ENCODE measurements around the gene GLCCI1. TPM values are rescaled to one million over a fixed set of nuclear protein-coding genes. Genes with fewer than 3 reads are reported as not detected.

The GLCCI1 gene
- total and polyA plus RNA-seq, 2 of the 13 experiments (the other 11 are each of a cell fraction or from before 2014, with no cell fraction given): 1.3 to 1.7 TPM

- Histone ChIP-seq H3K79me2 (ENCODE audit: insufficient read depth, low read length) (no peaks in the 10 kb centered on the region), H2AFZ (ENCODE audit: low read length) (no peak overlapping the region), H3K4me3 (replicated peaks in 1 of 3; ENCODE audit: insufficient read depth in 1 of 3, low read depth in 2 of 3, low read length in 3 of 3) (no peak overlapping the region), H3K36me3 (replicated peaks in 1 of 2; ENCODE audit: control insufficient read depth in 1 of 2, insufficient read depth in 2 of 2, low read length in 2 of 2) (no peaks in the 10 kb centered on the region), H3K27me3 (ENCODE audit: control insufficient read depth in 1 of 2, insufficient read depth in 2 of 2, low read length in 2 of 2) (no peaks in the 10 kb centered on the region), H3K4me2 (ENCODE audit: low read depth, low read length) (no peak overlapping the region), H4K20me1 (ENCODE audit: insufficient read depth, low read length) (no peaks in the 10 kb centered on the region), H3K4me1 (ENCODE audit: insufficient read depth, low read length) (no peaks in the 10 kb centered on the region), H3K9me3 (ENCODE audit: low read length) (no peaks in the 10 kb centered on the region), H3K9ac (ENCODE audit: insufficient read depth, low read depth, low read length) (no peak overlapping the region), H3K27ac (ENCODE audit: extremely low read length, insufficient read depth, low read length) (no peak overlapping the region)
- DNase-seq (ENCODE audit: low spot score) (no peak), ATAC-seq (no peak), FAIRE-seq (no peak)
- BruUV-seq (replicated peaks): no TSS peak
- TF ChIP-seq ZNF468 (CRISPR knock-in tag; IDR thresholded peaks at IDR 0.05) (no peak), RCOR2 (CRISPR knock-in tag; IDR thresholded peaks at IDR 0.05) (no peak), ZNF225 (CRISPR knock-in tag; IDR thresholded peaks at IDR 0.05) (no peak), ZNF251 (CRISPR knock-in tag; IDR thresholded peaks at IDR 0.05) (no peak), DBP (CRISPR knock-in tag; IDR thresholded peaks at IDR 0.05; ENCODE audit: not compliant biosample characterization) (no peak), ZBTB1 (CRISPR knock-in tag; IDR thresholded peaks at IDR 0.05; ENCODE audit: borderline replicate concordance) (no peak)
- TF ChIP-seq, protein P1, sequence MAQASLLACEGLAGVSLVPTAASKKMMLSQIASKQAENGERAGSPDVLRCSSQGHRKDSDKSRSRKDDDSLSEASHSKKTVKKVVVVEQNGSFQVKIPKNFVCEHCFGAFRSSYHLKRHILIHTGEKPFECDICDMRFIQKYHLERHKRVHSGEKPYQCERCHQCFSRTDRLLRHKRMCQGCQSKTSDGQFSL (CRISPR knock-in tag; IDR thresholded peaks at IDR 0.05): no peak
- in situ Hi-C loops (cut with HindIII; ENCODE audit: extremely low pct_ligation_motif_present, low pct_unique_long_range_greater_than_20kb) (no loop called here), intact Hi-C loops (cut with micrococcal nuclease; ENCODE audit: unreplicated experiment) (no loop called here)
- WGBS (ENCODE audit: low lambda C conversion rate): 80% methylated on average over 4 of the region's 4 CpGs
- ChIA-PET CTCF (ENCODE audit: low intra/inter-chr PET ratio, low total read pairs) (no interaction called here), POLR2A (no interaction called here)
Measured at GRCh38 chr7:7982904-7983303, 14.3 kb downstream of the GLCCI1 start.

GRCh38 chr7:7984424-7984823, 15.8 kb downstream of the GLCCI1 start:
- Histone ChIP-seq H3K79me2 (ENCODE audit: insufficient read depth, low read length) (no peaks in the 10 kb centered on the region), H3K9ac (ENCODE audit: insufficient read depth, low read depth, low read length) (no peak overlapping the region), H3K27me3 (ENCODE audit: control insufficient read depth in 1 of 2, insufficient read depth in 2 of 2, low read length in 2 of 2) (no peaks in the 10 kb centered on the region), H3K9me3 (ENCODE audit: low read length) (no peaks in the 10 kb centered on the region), H3K4me2 (ENCODE audit: low read depth, low read length) (no peak overlapping the region), H3K27ac (ENCODE audit: extremely low read length, insufficient read depth, low read length) (no peak overlapping the region), H3K4me3 (replicated peaks in 1 of 3; ENCODE audit: insufficient read depth in 1 of 3, low read depth in 2 of 3, low read length in 3 of 3) (no peak overlapping the region), H4K20me1 (ENCODE audit: insufficient read depth, low read length) (no peaks in the 10 kb centered on the region), H2AFZ (ENCODE audit: low read length) (no peak overlapping the region), H3K4me1 (ENCODE audit: insufficient read depth, low read length) (no peaks in the 10 kb centered on the region), H3K36me3 (replicated peaks in 1 of 2; ENCODE audit: control insufficient read depth in 1 of 2, insufficient read depth in 2 of 2, low read length in 2 of 2) (no peaks in the 10 kb centered on the region)
- 94% methylated on average over 3 of the region's 3 CpGs for WGBS (ENCODE audit: low lambda C conversion rate)
- in situ Hi-C loops (cut with HindIII; ENCODE audit: extremely low pct_ligation_motif_present, low pct_unique_long_range_greater_than_20kb): no loop called here
- intact Hi-C loops (cut with micrococcal nuclease; ENCODE audit: unreplicated experiment): no loop called here
- ChIA-PET CTCF (ENCODE audit: low intra/inter-chr PET ratio, low total read pairs) (no interaction called here), POLR2A (no interaction called here)
- TF ChIP-seq ZNF691 (CRISPR knock-in tag; IDR thresholded peaks at IDR 0.05; ENCODE audit: borderline replicate concordance, low read depth) (no peak), ESRRA (CRISPR knock-in tag; IDR thresholded peaks at IDR 0.05; ENCODE audit: low read depth) (no peak), KLF6 (CRISPR knock-in tag; IDR thresholded peaks at IDR 0.05) (no peak), ATF1 (CRISPR knock-in tag; IDR thresholded peaks at IDR 0.05) (no peak), MAZ (IDR thresholded peaks at IDR 0.05; ENCODE audit: borderline replicate concordance, low read depth, low read length) (no peak), MAZ (CRISPR knock-in tag; IDR thresholded peaks at IDR 0.05; ENCODE audit: low read depth) (no peak)
- TF ChIP-seq, protein P2, sequence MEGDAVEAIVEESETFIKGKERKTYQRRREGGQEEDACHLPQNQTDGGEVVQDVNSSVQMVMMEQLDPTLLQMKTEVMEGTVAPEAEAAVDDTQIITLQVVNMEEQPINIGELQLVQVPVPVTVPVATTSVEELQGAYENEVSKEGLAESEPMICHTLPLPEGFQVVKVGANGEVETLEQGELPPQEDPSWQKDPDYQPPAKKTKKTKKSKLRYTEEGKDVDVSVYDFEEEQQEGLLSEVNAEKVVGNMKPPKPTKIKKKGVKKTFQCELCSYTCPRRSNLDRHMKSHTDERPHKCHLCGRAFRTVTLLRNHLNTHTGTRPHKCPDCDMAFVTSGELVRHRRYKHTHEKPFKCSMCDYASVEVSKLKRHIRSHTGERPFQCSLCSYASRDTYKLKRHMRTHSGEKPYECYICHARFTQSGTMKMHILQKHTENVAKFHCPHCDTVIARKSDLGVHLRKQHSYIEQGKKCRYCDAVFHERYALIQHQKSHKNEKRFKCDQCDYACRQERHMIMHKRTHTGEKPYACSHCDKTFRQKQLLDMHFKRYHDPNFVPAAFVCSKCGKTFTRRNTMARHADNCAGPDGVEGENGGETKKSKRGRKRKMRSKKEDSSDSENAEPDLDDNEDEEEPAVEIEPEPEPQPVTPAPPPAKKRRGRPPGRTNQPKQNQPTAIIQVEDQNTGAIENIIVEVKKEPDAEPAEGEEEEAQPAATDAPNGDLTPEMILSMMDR (CRISPR knock-in tag; IDR thresholded peaks at IDR 0.05): no peak
- DNase-seq (ENCODE audit: low spot score) (no peak), ATAC-seq (no peak), FAIRE-seq (no peak)
- BruUV-seq (replicated peaks): no TSS peak
